Measurements from ENCODE around the gene CEP135.

DNA sequence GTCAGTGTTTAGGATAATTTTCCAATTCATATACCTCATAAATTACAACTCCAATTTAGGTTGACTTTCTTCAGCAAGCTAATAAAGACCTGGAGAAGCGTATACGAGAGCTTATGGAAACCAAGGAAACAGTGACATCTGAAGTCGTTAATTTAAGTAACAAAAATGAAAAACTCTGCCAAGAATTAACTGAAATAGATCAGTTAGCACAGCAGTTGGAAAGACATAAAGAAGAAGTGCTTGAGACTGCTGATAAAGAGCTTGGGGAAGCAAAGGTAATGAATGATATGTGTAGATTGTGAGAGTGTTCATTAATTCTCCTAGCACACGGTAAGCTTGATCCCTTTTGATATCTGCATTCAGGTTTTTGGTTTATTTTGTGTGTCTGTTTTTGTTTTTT lies 16.8 kb downstream of the CEP135 start:
- TF ChIP-seq, protein P1, sequence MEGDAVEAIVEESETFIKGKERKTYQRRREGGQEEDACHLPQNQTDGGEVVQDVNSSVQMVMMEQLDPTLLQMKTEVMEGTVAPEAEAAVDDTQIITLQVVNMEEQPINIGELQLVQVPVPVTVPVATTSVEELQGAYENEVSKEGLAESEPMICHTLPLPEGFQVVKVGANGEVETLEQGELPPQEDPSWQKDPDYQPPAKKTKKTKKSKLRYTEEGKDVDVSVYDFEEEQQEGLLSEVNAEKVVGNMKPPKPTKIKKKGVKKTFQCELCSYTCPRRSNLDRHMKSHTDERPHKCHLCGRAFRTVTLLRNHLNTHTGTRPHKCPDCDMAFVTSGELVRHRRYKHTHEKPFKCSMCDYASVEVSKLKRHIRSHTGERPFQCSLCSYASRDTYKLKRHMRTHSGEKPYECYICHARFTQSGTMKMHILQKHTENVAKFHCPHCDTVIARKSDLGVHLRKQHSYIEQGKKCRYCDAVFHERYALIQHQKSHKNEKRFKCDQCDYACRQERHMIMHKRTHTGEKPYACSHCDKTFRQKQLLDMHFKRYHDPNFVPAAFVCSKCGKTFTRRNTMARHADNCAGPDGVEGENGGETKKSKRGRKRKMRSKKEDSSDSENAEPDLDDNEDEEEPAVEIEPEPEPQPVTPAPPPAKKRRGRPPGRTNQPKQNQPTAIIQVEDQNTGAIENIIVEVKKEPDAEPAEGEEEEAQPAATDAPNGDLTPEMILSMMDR (IDR thresholded peaks at IDR 0.05) = no peak
- TF ChIP-seq POLR2AphosphoS5 (IDR thresholded peaks at IDR 0.05) = no peak
- no peak for TF ChIP-seq EP300 (IDR thresholded peaks at IDR 0.05)

Data from sigmoid colon (tissue), 4 donors.